HCT116 (cell line): ENCODE data around the gene GALC. TPM values are rescaled to one million over a fixed set of nuclear protein-coding genes. Genes with fewer than 3 reads are reported as not detected.

Experiments
- ATAC-seq: fragments of 200-7000 bp; cut with Tn5 transposase; 2 replicates; pipeline ENCODE4 v1.9.1; 2020; ENCODE audit warnings: mild to moderate bottlenecking, moderate library complexity
- BruUV-seq: library from RNA; stranded (reverse); fragments of 400-500 nt; replicated peaks from 2 replicates; lab custom pipeline; 2021; lab: Mats Ljungman, UMichigan
- CTCF ChIA-PET: fragments of 300-600 bp; sonication (Branson Sonifier 250); formaldehyde crosslinking; loops from one replicate; lab custom pipeline; 2021; ENCODE audit warnings: antibody characterized with exemption; lab: Charles Lee
- POLR2A ChIA-PET: fragments of 300-600, 350-600 bp; sonication (Branson Sonifier 250); formaldehyde crosslinking; loops from one replicate; lab custom pipeline; 2021; ENCODE audit warnings: antibody characterized with exemption; lab: Charles Lee
- RAD21 ChIA-PET, 2 experiments: fragments of 300-600 bp; sonication (Branson Sonifier 250); formaldehyde crosslinking; loops; one replicate each; lab custom pipeline; 2023; ENCODE audit warnings: low total read pairs in 2 of 2; ENCODE audit not compliant: uncharacterized antibody in 2 of 2, unreplicated experiment in 2 of 2, low non-redundant PET in 1 of 2; lab: Charles Lee
- DNase-seq: peaks from one replicate; pipeline ENCODE4 v3.0.0-alpha.2; 2010; ENCODE audit warnings: low read depth, low spot score
- H2AFZ ChIP-seq: fragments of 200-600 bp; shearing (Covaris generic), sonication (generic); 2 replicates; pipeline ENCODE4 v1.6.1; 2017; ENCODE audit warnings: low read depth, mixed run types, mixed read lengths, antibody characterized with exemption, low read length; ENCODE audit not compliant: poor library complexity, severe bottlenecking
- H3K27ac ChIP-seq: 2 replicates; pipeline ENCODE4 v1.5.1; 2012; ENCODE audit warnings: low read depth, low read length
- H3K27me3 ChIP-seq: fragments of 200-600 bp; sonication (generic); 2 replicates; pipeline ENCODE4 v1.6.1; 2016; ENCODE audit warnings: mixed run types, low read length, mixed read lengths; ENCODE audit not compliant: insufficient read depth
- H3K36me3 ChIP-seq, 2 experiments: fragments of 200-500 bp in 1 of 2; fragments of 200-600 bp in 1 of 2; sonication (Bioruptor generic) in 1 of 2; sonication (generic) in 1 of 2; 2 replicates each; pipeline versions ENCODE4 v1.5.1 to v1.6.1; 2014 to 2016; ENCODE audit warnings: low read length in 2 of 2, inconsistent platforms in 1 of 2, mixed read lengths in 1 of 2, mixed run types in 1 of 2; ENCODE audit not compliant: insufficient read depth in 2 of 2, control insufficient read depth in 1 of 2
- H3K4me1 ChIP-seq, 2 experiments: fragments of 200-600 bp in 1 of 2; sonication (generic) in 1 of 2; 2 replicates each; pipeline versions ENCODE4 v1.5.1 to v1.6.1; 2012 to 2017; ENCODE audit warnings: low read length in 2 of 2, inconsistent platforms in 1 of 2, mild to moderate bottlenecking in 1 of 2, mixed read lengths in 1 of 2, mixed run types in 1 of 2, moderate library complexity in 1 of 2; ENCODE audit not compliant: insufficient read depth in 2 of 2, control insufficient read depth in 1 of 2
- H3K4me2 ChIP-seq: fragments of 200-600 bp; sonication (generic); 2 replicates; pipeline ENCODE4 v1.6.1; 2017; ENCODE audit warnings: mixed run types, low read length, mixed read lengths
- H3K4me3 ChIP-seq, 2 experiments: fragments of 200-600 bp in 1 of 2; sonication (generic) in 1 of 2; replicated peaks in 1 of 2; 2 replicates each; pipeline ENCODE4 v1.5.1; 2011 to 2016; ENCODE audit warnings: low read length in 2 of 2, control low read depth in 1 of 2, low read depth in 1 of 2, mild to moderate bottlenecking in 1 of 2, mixed read lengths in 1 of 2, mixed run types in 1 of 2
- H3K79me2 ChIP-seq: fragments of 200-600 bp; sonication (generic); 2 replicates; pipeline ENCODE4 v1.6.1; 2017; ENCODE audit warnings: mild to moderate bottlenecking, mixed run types, low read length, moderate library complexity, mixed read lengths; ENCODE audit not compliant: insufficient read depth
- H3K9ac ChIP-seq: fragments of 200-600 bp; sonication (generic); 2 replicates; pipeline ENCODE4 v1.6.1; 2016; ENCODE audit warnings: low read length, mixed read lengths
- H3K9me2 ChIP-seq: fragments of 200-600 bp; sonication (generic), shearing (Covaris generic); 2 replicates; pipeline ENCODE4 v1.6.1; 2017; ENCODE audit warnings: mixed run types, mild to moderate bottlenecking, moderate library complexity; ENCODE audit not compliant: insufficient read depth
- H3K9me3 ChIP-seq, 2 experiments: fragments of 200-500 bp in 1 of 2; fragments of 200-600 bp in 1 of 2; sonication (Bioruptor generic) in 1 of 2; sonication (generic) in 1 of 2; 2 replicates each; pipeline ENCODE4 v1.6.1; 2014 to 2017; ENCODE audit warnings: low read length in 2 of 2, mixed read lengths in 2 of 2, inconsistent platforms in 1 of 2, low read depth in 1 of 2, mild to moderate bottlenecking in 1 of 2, mixed run types in 1 of 2, moderate library complexity in 1 of 2; ENCODE audit not compliant: control insufficient read depth in 1 of 2, insufficient read depth in 1 of 2
- H4K20me1 ChIP-seq: fragments of 200-600 bp; sonication (generic), shearing (Covaris generic); 2 replicates; pipeline ENCODE4 v1.6.1; 2017; ENCODE audit warnings: mixed run types, mild to moderate bottlenecking, moderate library complexity; ENCODE audit not compliant: insufficient read depth
- EGR1 ChIP-seq: IDR thresholded peaks from 2 replicates; pipeline ENCODE4 v1.6.1; 2012; ENCODE audit warnings: low read depth
- EZH2 ChIP-seq: fragments of 200-600 bp; sonication (generic); IDR thresholded peaks from 2 replicates; pipeline ENCODE4 v1.6.1; 2017; ENCODE audit warnings: antibody characterized with exemption, mixed run types
- FOSL1 ChIP-seq: IDR thresholded peaks from 2 replicates; pipeline ENCODE4 v1.6.1; 2012; ENCODE audit warnings: low read depth
- POLR2A ChIP-seq: IDR thresholded peaks from 2 replicates; pipeline ENCODE4 v1.7.0; 2011; ENCODE audit warnings: borderline replicate concordance; ENCODE audit not compliant: insufficient read depth, insufficient read length; ENCODE audit errors: extremely low read depth
- POLR2AphosphoS5 ChIP-seq: IDR thresholded peaks from 2 replicates; pipeline ENCODE4 v1.6.1; 2011; ENCODE audit warnings: mild to moderate bottlenecking, low read depth, low read length, moderate library complexity
- RAD21 ChIP-seq: IDR thresholded peaks from 2 replicates; pipeline ENCODE4 v1.6.1; 2012; ENCODE audit warnings: low read depth, mild to moderate bottlenecking
- SIN3A ChIP-seq: IDR thresholded peaks from 2 replicates; pipeline ENCODE4 v1.6.1; 2012; ENCODE audit warnings: low read depth
- SRF ChIP-seq: IDR thresholded peaks from 2 replicates; pipeline ENCODE4 v1.6.1; 2012; ENCODE audit warnings: low read depth
- YY1 ChIP-seq: IDR thresholded peaks from 2 replicates; pipeline ENCODE4 v1.6.1; 2011; ENCODE audit warnings: low read length, low read depth, moderate library complexity, mild to moderate bottlenecking; ENCODE audit not compliant: insufficient replicate concordance; ENCODE audit errors: extremely low read depth
- ZNF274 ChIP-seq: fragments of 200-500 bp; sonication (Bioruptor generic); IDR thresholded peaks from 2 replicates; pipeline ENCODE4 v1.6.1; 2014; ENCODE audit warnings: mild to moderate bottlenecking, low read depth, low read length, inconsistent platforms
- intact Hi-C: fragments of 100-400 bp; cut with micrococcal nuclease; formaldehyde crosslinking; loops from 2 replicates; pipeline ENCODE4 v1.10.0; 2022
- total RNA-seq: library from RNA; stranded (reverse); gene quantifications from one replicate; pipeline ENCODE4 v1.2.1, GENCODE V29; 2021; ENCODE audit not compliant: unreplicated experiment
- TF ChIP-seq, protein P1 (sequence below): IDR thresholded peaks from 2 replicates; pipeline ENCODE4 v1.6.1; 2012; ENCODE audit warnings: low read depth
- TF ChIP-seq, protein P2 (sequence below), 3 experiments: fragments of 200-600 bp in 1 of 3; sonication (generic) in 1 of 3; IDR thresholded peaks in 2 of 3; conservative IDR thresholded peaks in 1 of 3; 2 replicates each; pipeline ENCODE4 v1.5.1; 2012 to 2017; ENCODE audit warnings: low read depth in 2 of 3, low read length in 2 of 3, antibody characterized with exemption in 1 of 3, borderline replicate concordance in 1 of 3, control low read depth in 1 of 3, mild to moderate bottlenecking in 1 of 3, mixed read lengths in 1 of 3, mixed run types in 1 of 3, moderate library complexity in 1 of 3; ENCODE audit not compliant: insufficient read depth in 1 of 3
- TF ChIP-seq, protein P3 (sequence below): IDR thresholded peaks from 2 replicates; pipeline ENCODE4 v1.6.1; 2012

Gene GALC
- total RNA-seq, 1 experiment from 2014 or later: 0.59 TPM

DNA sequence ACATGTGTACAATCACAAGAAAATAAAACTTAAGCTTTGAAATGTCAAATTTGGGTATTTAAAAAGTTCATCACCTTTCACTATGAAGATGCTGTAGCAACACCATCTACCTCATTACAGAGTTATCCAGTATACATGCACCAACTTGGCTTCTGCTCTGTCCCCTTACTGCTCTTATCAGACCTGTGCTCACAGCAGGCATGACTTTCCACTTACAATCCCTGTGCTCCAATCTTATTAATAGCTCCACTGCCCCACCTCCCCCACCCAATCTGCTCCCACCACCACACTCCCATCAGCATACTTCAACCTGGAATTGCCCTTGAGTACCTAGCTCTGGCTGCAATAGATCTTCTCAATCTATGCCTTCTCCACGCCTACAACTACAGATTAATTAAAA is 13.3 kb downstream of the GALC start:
- no peak overlapping the region for H3K4me2 ChIP-seq
- CTCF ChIA-PET: no interaction called here
- H3K9me3 ChIP-seq: no peaks in the 10 kb centered on the region
- no peaks in the 10 kb centered on the region for H3K9me2 ChIP-seq
- no peaks in the 10 kb centered on the region for H3K4me1 ChIP-seq
- no peaks in the 10 kb centered on the region for H3K79me2 ChIP-seq
- RAD21 ChIA-PET: no interaction called here
- TF ChIP-seq SIN3A: no peak
- TF ChIP-seq POLR2AphosphoS5: no peak
- TF ChIP-seq FOSL1: no peak
- TF ChIP-seq, protein P1, sequence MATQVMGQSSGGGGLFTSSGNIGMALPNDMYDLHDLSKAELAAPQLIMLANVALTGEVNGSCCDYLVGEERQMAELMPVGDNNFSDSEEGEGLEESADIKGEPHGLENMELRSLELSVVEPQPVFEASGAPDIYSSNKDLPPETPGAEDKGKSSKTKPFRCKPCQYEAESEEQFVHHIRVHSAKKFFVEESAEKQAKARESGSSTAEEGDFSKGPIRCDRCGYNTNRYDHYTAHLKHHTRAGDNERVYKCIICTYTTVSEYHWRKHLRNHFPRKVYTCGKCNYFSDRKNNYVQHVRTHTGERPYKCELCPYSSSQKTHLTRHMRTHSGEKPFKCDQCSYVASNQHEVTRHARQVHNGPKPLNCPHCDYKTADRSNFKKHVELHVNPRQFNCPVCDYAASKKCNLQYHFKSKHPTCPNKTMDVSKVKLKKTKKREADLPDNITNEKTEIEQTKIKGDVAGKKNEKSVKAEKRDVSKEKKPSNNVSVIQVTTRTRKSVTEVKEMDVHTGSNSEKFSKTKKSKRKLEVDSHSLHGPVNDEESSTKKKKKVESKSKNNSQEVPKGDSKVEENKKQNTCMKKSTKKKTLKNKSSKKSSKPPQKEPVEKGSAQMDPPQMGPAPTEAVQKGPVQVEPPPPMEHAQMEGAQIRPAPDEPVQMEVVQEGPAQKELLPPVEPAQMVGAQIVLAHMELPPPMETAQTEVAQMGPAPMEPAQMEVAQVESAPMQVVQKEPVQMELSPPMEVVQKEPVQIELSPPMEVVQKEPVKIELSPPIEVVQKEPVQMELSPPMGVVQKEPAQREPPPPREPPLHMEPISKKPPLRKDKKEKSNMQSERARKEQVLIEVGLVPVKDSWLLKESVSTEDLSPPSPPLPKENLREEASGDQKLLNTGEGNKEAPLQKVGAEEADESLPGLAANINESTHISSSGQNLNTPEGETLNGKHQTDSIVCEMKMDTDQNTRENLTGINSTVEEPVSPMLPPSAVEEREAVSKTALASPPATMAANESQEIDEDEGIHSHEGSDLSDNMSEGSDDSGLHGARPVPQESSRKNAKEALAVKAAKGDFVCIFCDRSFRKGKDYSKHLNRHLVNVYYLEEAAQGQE: no peak
- no peak for TF ChIP-seq EGR1
- POLR2A ChIA-PET: no interaction called here
- H3K27ac ChIP-seq: no peak overlapping the region
- H4K20me1 ChIP-seq: no peaks in the 10 kb centered on the region
- H3K27me3 ChIP-seq: no peaks in the 10 kb centered on the region
- ATAC-seq (no peak), DNase-seq (no peak)
- intact Hi-C loops: no loop called here
- no TSS peak for BruUV-seq
- H3K36me3 ChIP-seq: no peaks in the 10 kb centered on the region
- no peak overlapping the region for H3K9ac ChIP-seq
- no peak overlapping the region for H3K4me3 ChIP-seq
- H2AFZ ChIP-seq: no peak overlapping the region

DNA sequence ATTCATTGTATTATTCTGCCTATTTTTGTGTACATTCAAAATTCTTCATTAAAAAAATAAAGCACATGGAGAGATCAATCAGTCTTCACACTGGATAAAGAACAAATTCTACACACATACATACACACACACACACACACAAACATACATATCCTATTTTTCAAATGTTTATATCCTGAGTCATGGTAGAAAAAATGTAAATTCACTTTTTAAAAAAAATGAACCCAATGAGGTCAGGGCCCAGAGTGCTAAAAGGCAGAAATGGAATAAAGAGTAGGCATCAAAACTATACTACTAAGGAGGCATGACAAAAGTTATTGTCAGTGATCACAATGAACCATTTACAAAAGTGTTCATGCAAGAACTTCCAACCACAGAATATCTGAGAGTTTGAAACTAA is 17.3 kb downstream of the GALC start:
- no peaks in the 10 kb centered on the region for H3K9me3 ChIP-seq
- CTCF ChIA-PET: no interaction called here
- no peak for ATAC-seq
- no peaks in the 10 kb centered on the region for H3K4me1 ChIP-seq
- H3K79me2 ChIP-seq: no peaks in the 10 kb centered on the region
- intact Hi-C loops: no loop called here
- H3K36me3 ChIP-seq: no peaks in the 10 kb centered on the region
- POLR2A ChIA-PET: no interaction called here
- no peak overlapping the region for H2AFZ ChIP-seq
- RAD21 ChIA-PET: no interaction called here
- no peak overlapping the region for H3K9ac ChIP-seq
- DNase-seq: no peak
- no peaks in the 10 kb centered on the region for H4K20me1 ChIP-seq
- H3K9me2 ChIP-seq: no peaks in the 10 kb centered on the region
- H3K27ac ChIP-seq: no peak overlapping the region
- no peaks in the 10 kb centered on the region for H3K27me3 ChIP-seq
- H3K4me3 ChIP-seq: no peak overlapping the region
- H3K4me2 ChIP-seq: no peak overlapping the region
- BruUV-seq: no TSS peak
- TF ChIP-seq YY1 (no peak), SRF (no peak), EZH2 (no peak), ZNF274 (no peak), POLR2A (no peak), RAD21 (no peak)
- TF ChIP-seq, protein P2, sequence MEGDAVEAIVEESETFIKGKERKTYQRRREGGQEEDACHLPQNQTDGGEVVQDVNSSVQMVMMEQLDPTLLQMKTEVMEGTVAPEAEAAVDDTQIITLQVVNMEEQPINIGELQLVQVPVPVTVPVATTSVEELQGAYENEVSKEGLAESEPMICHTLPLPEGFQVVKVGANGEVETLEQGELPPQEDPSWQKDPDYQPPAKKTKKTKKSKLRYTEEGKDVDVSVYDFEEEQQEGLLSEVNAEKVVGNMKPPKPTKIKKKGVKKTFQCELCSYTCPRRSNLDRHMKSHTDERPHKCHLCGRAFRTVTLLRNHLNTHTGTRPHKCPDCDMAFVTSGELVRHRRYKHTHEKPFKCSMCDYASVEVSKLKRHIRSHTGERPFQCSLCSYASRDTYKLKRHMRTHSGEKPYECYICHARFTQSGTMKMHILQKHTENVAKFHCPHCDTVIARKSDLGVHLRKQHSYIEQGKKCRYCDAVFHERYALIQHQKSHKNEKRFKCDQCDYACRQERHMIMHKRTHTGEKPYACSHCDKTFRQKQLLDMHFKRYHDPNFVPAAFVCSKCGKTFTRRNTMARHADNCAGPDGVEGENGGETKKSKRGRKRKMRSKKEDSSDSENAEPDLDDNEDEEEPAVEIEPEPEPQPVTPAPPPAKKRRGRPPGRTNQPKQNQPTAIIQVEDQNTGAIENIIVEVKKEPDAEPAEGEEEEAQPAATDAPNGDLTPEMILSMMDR (IDR thresholded peaks at IDR 0.05 in 2 of 3, conservative IDR thresholded peaks at IDR 0.05 in 1 of 3; ENCODE audit: borderline replicate concordance in 1 of 3, insufficient read depth in 1 of 3, low read depth in 2 of 3, low read length in 2 of 3): no peak
- TF ChIP-seq, protein P3, sequence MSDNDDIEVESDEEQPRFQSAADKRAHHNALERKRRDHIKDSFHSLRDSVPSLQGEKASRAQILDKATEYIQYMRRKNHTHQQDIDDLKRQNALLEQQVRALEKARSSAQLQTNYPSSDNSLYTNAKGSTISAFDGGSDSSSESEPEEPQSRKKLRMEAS: no peak
